ENCODE data around the gene TMIGD1. TPM values are rescaled to one million over a fixed set of nuclear protein-coding genes. Genes with fewer than 3 reads are reported as not detected.

The TMIGD1 gene
- total and polyA plus RNA-seq, 2 donors (not counting 1 experiment from before 2014, with no cell fraction given), result not detected

GRCh38 chr17:30349252-30349651, 15.4 kb upstream of the TMIGD1 start:
- H3K9me3 Mint-ChIP-seq (ENCODE audit: insufficient read depth), result no peaks in the 10 kb centered on the region
- WGBS (ENCODE audit: insufficient coverage), result 100% methylated on average over 1 of the region's 1 CpG
- Histone ChIP-seq H3K4me1 (ENCODE audit: control insufficient read depth in 2 of 2, insufficient read depth in 2 of 2, low read length in 2 of 2) (no peaks in the 10 kb centered on the region), H3K79me2 (ENCODE audit: control insufficient read depth, insufficient read depth, low read length) (no peaks in the 10 kb centered on the region), H3K9me3 (ENCODE audit: control extremely low read depth in 1 of 3, control insufficient read depth in 2 of 3, insufficient read depth in 1 of 3, low read length in 2 of 3) (no peaks in the 10 kb centered on the region), H3K4me3 (ENCODE audit: control extremely low read depth in 1 of 5, extremely low read depth in 1 of 5, insufficient read depth in 1 of 5, low read depth in 2 of 5, low read length in 4 of 5) (no peak overlapping the region), H3K27me3 (replicated peaks in 1 of 4; ENCODE audit: control extremely low read depth in 1 of 4, control insufficient read depth in 3 of 4, insufficient read depth in 4 of 4, low read length in 3 of 4) (peaks cover 0 to 3% (median 0%) of the 10 kb centered on the region in 4 experiments), H3K9ac (ENCODE audit: low read length) (no peak overlapping the region), H4K20me1 (ENCODE audit: control insufficient read depth, insufficient read depth, low read length, poor library complexity, severe bottlenecking) (no peaks in the 10 kb centered on the region), H3K4me2 (replicated peaks; ENCODE audit: low read depth, low read length, poor library complexity, severe bottlenecking) (no peak overlapping the region), H3K36me3 (replicated peaks in 1 of 2; ENCODE audit: control extremely low read depth in 1 of 2, control insufficient read depth in 1 of 2, extremely low read depth in 1 of 2, insufficient read depth in 2 of 2, low read length in 1 of 2) (no peaks in the 10 kb centered on the region), H3K27ac (ENCODE audit: low read length in 2 of 2) (no peak overlapping the region), H2AFZ (ENCODE audit: insufficient read depth, low read depth, low read length, poor library complexity, severe bottlenecking) (no peak overlapping the region)
- ChIA-PET CTCF (interaction anchor here (1.6 kb wide), 1 partner anchor 9 kb away, joined by 7 read pairs; no protein-coding TSS in a partner anchor), POLR2A (no interaction called here)
- intact Hi-C loops (cut with micrococcal nuclease), result no loop called here
- H3K27me3 Mint-ChIP-seq, result peaks cover 4% of the 10 kb centered on the region
- no peak overlapping the region for H3K4me3 Mint-ChIP-seq
- no peak for DNase-seq
- peaks cover 2% of the 10 kb centered on the region for H3K4me1 Mint-ChIP-seq
- ATAC-seq (ENCODE audit: low read depth), result no peak
- H3K27ac Mint-ChIP-seq, result no peak overlapping the region
- TF ChIP-seq EZH2 (IDR thresholded peaks at IDR 0.05; ENCODE audit: borderline replicate concordance, insufficient read depth, low read depth, low read length, poor library complexity, severe bottlenecking) (no peak), CTCF (IDR thresholded peaks at IDR 0.05) (no peak)

GRCh38 chr17:30347488-30347887, 13.6 kb upstream of the TMIGD1 start:
- 100% methylated on average over 2 of the region's 4 CpGs for WGBS (ENCODE audit: insufficient coverage)
- no peak overlapping the region for H3K4me2 ChIP-seq (replicated peaks; ENCODE audit: low read depth, low read length, poor library complexity, severe bottlenecking)
- no peaks in the 10 kb centered on the region for H3K9me3 ChIP-seq (ENCODE audit: control extremely low read depth in 1 of 3, control insufficient read depth in 2 of 3, insufficient read depth in 1 of 3, low read length in 2 of 3)
- H3K27me3 ChIP-seq (replicated peaks in 1 of 4; ENCODE audit: control extremely low read depth in 1 of 4, control insufficient read depth in 3 of 4, insufficient read depth in 4 of 4, low read length in 3 of 4), result peaks cover 0 to 3% (median 0%) of the 10 kb centered on the region in 4 experiments
- TF ChIP-seq EZH2 (IDR thresholded peaks at IDR 0.05; ENCODE audit: borderline replicate concordance, insufficient read depth, low read depth, low read length, poor library complexity, severe bottlenecking) (no peak), CTCF (IDR thresholded peaks at IDR 0.05) (no peak)
- ChIA-PET CTCF (no interaction called here), POLR2A (no interaction called here)
- H3K27me3 Mint-ChIP-seq, result peaks cover 4% of the 10 kb centered on the region
- H3K27ac ChIP-seq (ENCODE audit: low read length in 2 of 2), result no peak overlapping the region
- H3K4me1 Mint-ChIP-seq, result peaks cover 2% of the 10 kb centered on the region
- H3K79me2 ChIP-seq (ENCODE audit: control insufficient read depth, insufficient read depth, low read length), result no peaks in the 10 kb centered on the region
- H4K20me1 ChIP-seq (ENCODE audit: control insufficient read depth, insufficient read depth, low read length, poor library complexity, severe bottlenecking), result no peaks in the 10 kb centered on the region
- ATAC-seq (ENCODE audit: low read depth), result no peak
- no peak overlapping the region for H2AFZ ChIP-seq (ENCODE audit: insufficient read depth, low read depth, low read length, poor library complexity, severe bottlenecking)
- DNase-seq, result no peak
- H3K4me1 ChIP-seq (ENCODE audit: control insufficient read depth in 2 of 2, insufficient read depth in 2 of 2, low read length in 2 of 2), result no peaks in the 10 kb centered on the region
- no peak overlapping the region for H3K4me3 Mint-ChIP-seq
- no peak overlapping the region for H3K27ac Mint-ChIP-seq
- H3K4me3 ChIP-seq (ENCODE audit: control extremely low read depth in 1 of 5, extremely low read depth in 1 of 5, insufficient read depth in 1 of 5, low read depth in 2 of 5, low read length in 4 of 5), result no peak overlapping the region
- intact Hi-C loops (cut with micrococcal nuclease), result no loop called here
- H3K9ac ChIP-seq (ENCODE audit: low read length), result no peak overlapping the region
- H3K36me3 ChIP-seq (replicated peaks in 1 of 2; ENCODE audit: control extremely low read depth in 1 of 2, control insufficient read depth in 1 of 2, extremely low read depth in 1 of 2, insufficient read depth in 2 of 2, low read length in 1 of 2), result no peaks in the 10 kb centered on the region
- no peaks in the 10 kb centered on the region for H3K9me3 Mint-ChIP-seq (ENCODE audit: insufficient read depth)
